Measurements from ENCODE around the gene UGCG. TPM values are rescaled to one million over a fixed set of nuclear protein-coding genes. Genes with fewer than 3 reads are reported as not detected.
"Not testable (repeated sequence)": the region's sequence is repeated elsewhere in the genome, so short reads cannot be mapped to it uniquely, and the experiment has no call there.

Gene UGCG
- total RNA-seq, 1 donor from 2014 or later: 17.0 TPM

DNA sequence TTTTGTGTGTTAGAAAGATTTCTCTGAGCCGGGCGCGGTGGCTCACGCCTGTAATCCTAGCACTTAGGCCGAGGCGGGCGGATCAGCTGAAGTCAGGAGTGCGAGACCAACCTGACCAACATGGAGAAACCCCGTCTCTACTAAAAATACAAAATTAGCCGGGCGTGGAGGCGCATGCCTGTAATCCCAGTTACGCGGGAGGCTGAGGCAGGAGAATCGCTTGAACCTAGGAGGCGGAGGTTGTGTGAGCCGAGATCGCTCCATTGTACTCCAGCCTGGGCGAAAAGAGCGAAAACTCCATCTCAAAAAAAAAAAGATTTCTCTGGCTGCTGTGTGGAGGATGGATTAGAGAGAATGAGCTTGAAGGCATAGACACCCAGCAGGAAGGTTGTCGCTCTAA, 51.5 kb downstream of the UGCG start:
- intact Hi-C loops (cut with micrococcal nuclease): not testable (repeated sequence)

DNA sequence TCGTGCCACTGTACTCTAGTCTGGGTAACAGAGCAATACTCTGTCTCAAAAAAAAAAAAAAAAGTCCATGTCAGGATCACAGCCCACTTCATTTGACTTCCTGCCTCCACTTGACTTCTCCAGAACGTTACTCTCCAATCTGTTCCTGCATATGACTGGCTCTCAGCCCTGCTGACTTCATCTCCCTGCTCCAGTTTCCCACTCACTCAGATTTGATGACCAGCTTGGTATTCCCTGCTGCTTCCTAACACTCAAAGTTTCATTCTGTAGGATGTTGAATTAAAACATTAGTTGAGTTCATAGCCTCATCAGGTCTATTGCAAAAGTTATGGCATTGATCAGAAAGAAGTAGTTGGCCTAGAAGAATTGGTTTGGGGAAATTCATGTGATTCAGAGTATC, 52.3 kb downstream of the UGCG start:
- intact Hi-C loops (cut with micrococcal nuclease): no loop called here

DNA sequence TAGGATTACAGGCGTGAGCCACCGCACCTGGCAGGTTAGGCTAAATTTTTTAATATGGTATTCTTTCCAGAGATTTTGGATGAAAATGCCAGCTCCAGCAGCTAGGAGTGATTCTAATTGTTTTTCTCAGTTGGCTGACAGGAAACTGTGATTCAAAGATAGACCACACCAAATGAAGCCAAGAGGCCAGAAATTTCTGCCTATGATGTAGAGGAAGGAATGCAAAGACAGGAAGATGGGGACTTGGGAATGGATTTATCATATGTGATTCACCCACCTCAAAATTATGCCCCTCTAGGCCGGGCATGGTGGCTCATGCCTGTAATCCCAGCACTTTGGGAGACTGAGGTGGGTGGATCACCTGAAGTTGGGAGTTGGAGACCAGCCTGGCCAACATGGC, 53.3 kb downstream of the UGCG start:
- intact Hi-C loops (cut with micrococcal nuclease): no loop called here

DNA sequence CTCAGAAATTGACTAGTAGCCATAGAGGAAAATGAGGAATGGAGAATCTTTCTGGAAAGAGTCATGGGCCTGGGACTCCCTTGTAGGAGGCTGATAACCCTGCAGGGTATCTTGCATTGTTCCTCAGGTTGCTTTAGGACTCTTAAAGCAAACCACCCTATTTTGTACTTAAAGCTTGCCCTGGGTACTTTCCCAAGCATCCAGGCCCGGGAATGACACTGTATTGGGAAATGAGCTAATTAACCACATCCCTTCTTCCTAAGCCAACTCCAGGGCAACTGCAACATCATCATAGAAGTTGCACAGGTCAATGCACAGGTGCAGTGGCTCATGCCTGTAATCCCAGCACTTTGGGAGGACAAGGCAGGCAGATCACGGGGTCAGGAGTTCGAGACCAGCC, 55.9 kb downstream of the UGCG start:
- intact Hi-C loops (cut with micrococcal nuclease): no loop called here

DNA sequence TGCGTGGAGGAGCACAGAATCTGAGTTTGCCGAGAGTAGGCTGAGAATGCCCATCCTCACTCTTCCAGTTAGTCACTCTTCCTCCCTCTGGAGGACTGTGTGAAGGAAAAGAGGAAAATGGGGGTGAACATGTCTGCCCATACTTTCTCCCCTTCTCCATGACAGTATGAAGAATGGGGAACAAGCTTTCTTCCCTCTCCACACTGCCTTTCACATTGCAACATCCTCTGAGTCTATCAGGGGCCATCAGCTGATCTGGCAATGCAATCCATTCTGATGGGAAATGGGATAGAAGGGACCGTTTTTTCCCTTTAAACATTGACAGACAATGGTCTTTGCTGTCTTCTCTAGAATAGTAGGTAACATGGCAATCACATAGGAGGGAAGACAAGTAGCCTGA, 56.8 kb downstream of the UGCG start:
- intact Hi-C loops (cut with micrococcal nuclease): no loop called here

DNA sequence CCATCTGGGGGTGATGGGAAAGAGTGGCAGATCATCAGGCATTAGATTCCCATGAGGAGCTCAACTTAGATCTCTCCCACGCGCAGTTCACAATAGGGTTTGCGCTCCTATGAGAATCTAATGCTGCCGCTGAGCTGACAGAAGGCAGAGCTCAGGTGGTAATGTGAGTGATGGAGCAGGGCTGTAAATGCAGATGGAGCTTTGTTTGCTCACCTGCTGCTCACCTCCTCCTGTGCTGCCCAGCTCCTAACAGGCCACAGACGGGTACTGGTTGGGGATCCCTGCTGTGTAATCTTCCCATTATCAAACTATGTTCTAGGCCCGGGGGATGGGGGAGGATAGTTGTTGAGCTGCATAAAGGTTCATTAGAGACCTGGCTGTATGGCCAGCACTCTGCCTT, 58.4 kb downstream of the UGCG start:
- intact Hi-C loops (cut with micrococcal nuclease): no loop called here

GRCh38 chr9:111957856-111958631, 61.4 kb downstream of the UGCG start:
- intact Hi-C loops (cut with micrococcal nuclease): no loop called here

DNA sequence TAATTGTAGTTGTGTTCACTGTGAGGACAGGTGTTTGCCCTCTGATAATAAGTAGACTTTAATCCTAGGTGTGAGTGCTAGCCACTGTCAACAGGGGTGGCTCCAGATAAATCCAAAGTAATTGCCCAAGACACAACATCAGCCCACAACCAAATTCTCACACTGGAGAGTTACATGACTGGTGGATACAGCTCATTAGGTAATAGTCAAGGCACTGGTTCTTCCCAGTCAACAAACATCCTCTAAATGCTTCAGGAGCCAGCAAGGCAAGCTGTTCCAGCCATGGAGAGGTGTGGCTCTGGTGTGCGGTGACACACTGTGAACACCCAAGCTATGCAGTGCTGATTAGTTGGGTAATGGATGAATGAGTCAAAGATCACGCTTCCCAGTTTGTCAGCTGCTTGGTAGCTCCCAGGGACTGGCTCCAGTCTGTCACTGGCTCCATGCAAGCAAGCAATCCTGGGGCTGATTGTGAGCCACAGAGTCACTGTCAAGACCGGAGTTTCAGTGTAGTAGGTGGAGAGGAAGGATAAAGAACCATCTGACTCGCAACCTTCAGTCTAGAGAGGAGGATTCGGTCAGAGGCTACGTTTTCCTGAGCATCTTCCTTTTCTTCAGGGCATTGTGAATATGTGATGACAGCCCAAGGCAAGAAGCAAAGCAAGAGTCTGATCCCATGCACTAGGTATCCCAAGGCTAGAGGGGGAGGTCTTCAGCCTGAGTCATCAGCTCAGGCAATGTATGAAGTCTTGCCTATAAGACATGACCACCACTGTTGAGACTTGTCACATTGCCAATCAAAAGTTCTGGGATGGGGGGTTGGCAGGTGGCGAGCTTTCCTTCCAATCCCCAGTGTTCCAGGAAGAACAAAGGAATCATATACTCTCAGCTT, 63.1 kb downstream of the UGCG start:
- intact Hi-C loops (cut with micrococcal nuclease): no loop called here

DNA sequence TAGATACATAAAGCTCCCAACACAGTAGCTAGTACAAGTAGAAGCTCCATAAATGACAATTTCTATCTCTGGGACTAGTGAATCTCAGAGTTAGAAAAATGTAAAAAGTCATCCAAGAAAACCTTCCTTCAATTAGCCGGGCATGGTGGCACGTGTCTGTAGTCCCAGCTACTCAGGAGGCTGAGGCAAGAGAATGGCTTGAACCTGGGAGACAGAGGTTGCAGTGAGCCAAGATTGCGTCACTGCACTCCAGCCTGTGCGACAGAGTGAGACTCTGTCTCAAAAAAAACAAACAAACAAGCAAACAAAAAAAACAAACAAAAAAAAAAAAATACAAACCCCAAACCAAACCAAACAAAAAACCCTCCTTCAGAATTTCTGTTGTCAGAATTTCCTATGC, 63.9 kb downstream of the UGCG start:
- intact Hi-C loops (cut with micrococcal nuclease): not testable (repeated sequence)

DNA sequence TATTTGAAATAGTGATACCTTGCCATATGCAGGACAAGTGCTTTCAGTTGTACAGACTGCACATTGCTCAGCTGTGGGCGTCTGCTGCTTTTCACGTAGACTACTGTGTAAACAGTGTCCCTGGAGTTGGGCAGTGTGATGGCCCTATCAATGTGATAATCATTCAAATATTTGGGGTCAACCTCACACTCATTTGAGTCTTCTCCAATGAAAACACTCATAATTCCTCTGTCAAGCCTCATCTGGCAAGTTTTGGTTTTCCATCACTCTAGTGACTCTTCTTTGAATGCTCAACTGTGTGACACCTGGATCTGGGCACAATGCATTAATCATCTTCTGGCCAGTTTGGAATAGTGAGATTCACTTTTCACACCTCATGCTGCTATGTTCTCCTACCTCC, 64.4 kb downstream of the UGCG start:
- intact Hi-C loops (cut with micrococcal nuclease): no loop called here

GRCh38 chr9:111961575-111961974, 65.0 kb downstream of the UGCG start:
- intact Hi-C loops (cut with micrococcal nuclease): no loop called here

DNA sequence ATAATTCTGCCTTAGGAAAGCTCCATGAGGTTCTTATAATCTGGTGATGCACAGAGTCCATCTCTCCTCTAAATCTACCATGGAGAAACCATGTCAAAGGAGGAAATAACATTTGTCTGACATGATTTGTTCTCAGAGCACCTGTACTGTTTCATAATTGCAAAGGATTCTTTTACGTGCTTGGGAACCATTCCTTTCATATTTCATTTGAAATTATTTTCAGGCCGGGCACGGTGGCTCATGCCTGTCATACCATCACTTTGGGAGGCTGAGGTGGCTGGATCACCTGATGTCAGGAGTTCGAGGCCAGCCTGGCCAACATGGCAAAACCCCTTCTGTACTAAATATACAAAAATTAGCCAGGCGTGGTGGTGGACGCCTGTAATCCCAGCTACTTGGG, 65.4 kb downstream of the UGCG start:
- intact Hi-C loops (cut with micrococcal nuclease): no loop called here

GRCh38 chr9:111963995-111964394, 67.4 kb downstream of the UGCG start:
- intact Hi-C loops (cut with micrococcal nuclease): no loop called here

DNA sequence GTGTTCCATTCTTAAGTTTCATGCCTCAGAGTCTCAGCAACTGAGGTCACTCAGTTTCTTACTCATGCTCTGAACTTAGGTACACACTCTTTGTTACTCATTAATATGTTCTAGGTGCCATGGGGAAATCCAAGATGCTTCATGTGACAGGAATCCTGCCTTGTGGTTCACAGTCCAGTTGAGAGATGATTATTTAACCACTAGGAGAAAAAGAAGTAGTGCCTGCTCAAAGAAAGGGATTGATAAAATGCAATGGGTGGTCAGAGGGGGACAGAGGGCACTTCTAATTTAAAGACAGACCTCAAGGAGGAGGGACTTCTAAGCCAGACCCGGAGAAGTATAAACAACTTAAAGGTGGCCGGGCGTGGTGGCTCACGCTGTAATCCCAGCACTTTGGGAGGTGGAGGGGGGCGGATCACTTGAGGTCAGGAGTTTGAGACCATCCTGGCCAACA, 69.0 kb downstream of the UGCG start:
- intact Hi-C loops (cut with micrococcal nuclease): no loop called here

DNA sequence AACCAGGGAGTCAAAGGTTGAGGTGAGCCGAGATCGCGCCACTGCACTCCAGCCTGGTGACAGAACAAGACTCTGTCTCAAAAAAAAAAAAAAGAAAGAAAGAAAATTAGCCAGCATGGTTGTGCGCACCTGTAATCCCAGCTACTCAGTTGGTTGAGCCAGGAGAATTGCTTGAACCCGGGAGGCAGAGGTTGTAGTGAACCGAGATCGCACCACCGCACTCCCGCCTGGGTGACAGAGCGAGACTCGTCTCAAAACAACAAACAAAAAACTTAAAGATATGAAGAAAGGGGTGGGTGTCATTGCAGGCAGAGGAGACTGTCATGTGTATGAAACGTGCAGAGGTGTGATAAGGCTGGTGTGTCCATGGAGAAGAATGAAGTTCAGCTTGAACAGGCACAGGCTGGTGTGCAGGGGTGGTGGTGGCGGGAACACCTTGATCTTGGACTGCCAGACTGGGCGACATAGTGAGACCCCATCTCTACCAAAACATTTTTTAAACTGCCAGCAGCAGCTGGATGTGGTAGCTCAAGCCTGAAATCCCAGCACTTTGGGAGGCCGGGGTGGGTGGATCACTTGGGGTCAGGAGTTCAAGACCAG, 69.6 kb downstream of the UGCG start:
- intact Hi-C loops (cut with micrococcal nuclease): no loop called here

DNA sequence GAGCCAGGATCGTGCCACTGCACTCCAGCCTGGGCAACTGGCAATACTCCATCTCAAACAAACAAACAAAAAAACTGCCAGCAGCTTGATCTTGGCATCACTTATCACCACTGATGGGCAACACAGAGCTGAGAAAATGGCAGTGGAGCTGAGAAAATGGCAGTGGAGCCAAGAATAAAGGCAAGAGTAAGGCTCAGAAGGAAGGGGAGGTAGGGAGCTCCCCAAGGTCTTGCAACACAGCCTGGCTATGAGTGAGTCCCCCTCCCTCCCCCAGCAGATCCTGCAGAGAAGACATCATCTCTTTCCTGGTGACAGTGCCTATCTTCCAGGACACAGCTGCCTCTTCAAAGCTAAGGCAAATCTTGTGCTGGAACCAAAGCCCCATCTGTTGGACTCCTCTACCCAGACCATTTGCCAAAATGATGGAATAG, 70.3 kb downstream of the UGCG start:
- intact Hi-C loops (cut with micrococcal nuclease): no loop called here

- intact Hi-C loops (cut with micrococcal nuclease): no loop called here
Measured at GRCh38 chr9:111967621-111968020, 71.0 kb downstream of the UGCG start.

DNA sequence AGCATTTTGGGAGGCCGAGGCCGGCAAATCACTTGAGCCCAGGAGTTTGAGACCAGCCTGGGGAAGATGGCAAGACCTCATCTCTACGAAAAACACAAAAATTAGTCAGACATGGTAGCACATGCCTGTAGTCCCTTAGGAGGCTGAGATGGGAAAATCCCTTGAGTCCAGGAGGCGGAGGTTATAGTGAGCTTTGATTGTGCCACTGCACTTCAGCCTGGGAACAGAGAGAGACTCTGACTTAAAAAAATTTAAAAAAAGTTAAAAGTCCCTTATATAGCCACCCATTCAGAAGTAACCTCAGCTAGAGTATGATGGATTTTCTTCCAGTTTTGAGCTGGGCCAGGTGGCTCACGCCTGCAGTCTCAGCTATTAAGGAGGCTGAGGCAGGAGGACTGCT, 72.4 kb downstream of the UGCG start:
- intact Hi-C loops (cut with micrococcal nuclease): no loop called here

- intact Hi-C loops (cut with micrococcal nuclease): no loop called here
Measured at GRCh38 chr9:111969622-111970021, 73.0 kb downstream of the UGCG start.

DNA sequence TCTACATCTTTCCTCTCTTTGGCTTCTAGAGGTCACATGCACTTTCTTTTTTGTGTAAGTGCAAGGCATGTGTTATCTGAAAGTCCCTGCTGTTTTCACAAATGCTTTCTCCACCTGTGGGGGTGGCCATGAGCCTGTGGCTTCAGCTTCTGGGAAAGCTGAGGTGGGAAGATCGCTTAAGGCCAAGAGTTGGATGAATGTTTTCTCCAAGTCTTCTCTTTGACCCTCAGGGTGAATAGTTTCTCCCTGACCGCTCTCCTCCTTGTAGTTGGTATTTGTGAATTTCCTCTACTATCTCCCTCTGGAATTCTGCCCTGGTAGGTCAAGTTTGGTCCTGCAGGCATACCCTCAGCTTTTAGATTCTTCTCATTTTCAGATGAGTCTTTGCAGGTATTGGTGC, 74.2 kb downstream of the UGCG start:
- intact Hi-C loops (cut with micrococcal nuclease): no loop called here

- intact Hi-C loops (cut with micrococcal nuclease): no loop called here
Measured at GRCh38 chr9:111974092-111974681, 77.6 kb downstream of the UGCG start.

DNA sequence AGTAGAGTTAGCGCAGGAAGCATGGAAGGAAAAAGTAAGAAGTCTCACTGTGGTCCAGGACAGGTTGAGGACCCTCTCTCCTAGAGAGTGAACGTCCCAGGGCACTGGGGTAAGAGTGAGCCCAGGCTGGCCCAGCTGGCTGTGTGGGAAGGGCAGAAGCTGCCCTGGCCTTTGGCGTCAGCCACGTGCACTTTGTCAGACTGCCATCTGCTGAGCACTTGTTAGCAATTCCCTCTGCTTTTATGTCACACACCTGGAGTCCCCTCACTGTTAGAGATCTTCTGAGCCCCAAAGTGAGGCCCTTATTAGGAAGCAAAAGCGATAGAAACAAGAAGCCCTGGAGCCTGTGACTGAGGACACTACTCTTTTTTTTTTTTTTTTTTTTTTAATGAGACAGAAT, 79.1 kb downstream of the UGCG start:
- intact Hi-C loops (cut with micrococcal nuclease): loop anchor here (5.0 kb wide), 1 partner anchor 213 kb away; no protein-coding TSS in a partner anchor
